K562 (cell line): ENCODE data around the gene RNF2. TPM values are rescaled to one million over a fixed set of nuclear protein-coding genes. Genes with fewer than 3 reads are reported as not detected.

Experiments
- ATAC-seq: fragments of 200-7000 bp; cut with Tn5 transposase; 3 replicates; pipeline ENCODE4 v1.9.1; 2020; ENCODE audit warnings: moderate library complexity
- BruUV-seq: library from RNA; stranded (reverse); fragments of 400-500 nt; replicated peaks from 2 replicates; lab custom pipeline; 2021; lab: Mats Ljungman, UMichigan
- CTCF ChIA-PET: fragments of 300-600 bp; formaldehyde crosslinking; extraction: SDS; loops from one replicate; lab custom pipeline; 2021; ENCODE audit warnings: low intra/inter-chr PET ratio; lab: Yijun Ruan, JAX
- POLR2A ChIA-PET: fragments of 300-600, 350-650 bp; sonication (Branson Sonifier 250); formaldehyde crosslinking; extraction: SDS; loops from one replicate; lab custom pipeline; 2021; ENCODE audit warnings: antibody characterized with exemption, inconsistent platforms; lab: Yijun Ruan, JAX
- DNase-seq, 4 experiments: peaks; one replicate each; pipeline versions ENCODE4 v3.0.0 to v3.0.0-alpha.2; 2011 to 2018; ENCODE audit warnings: low spot score in 3 of 4, mixed read lengths in 3 of 4; ENCODE audit errors: extremely low read depth in 1 of 4
- FAIRE-seq: peaks from 2 replicates; lab custom pipeline; 2011; peaks lifted over from hg19 to GRCh38; lab: Jason Lieb, UNC
- H2AFZ ChIP-seq: 2 replicates; pipeline ENCODE4 v1.6.0; 2011; ENCODE audit warnings: low read depth, low read length, control low read depth, inconsistent platforms
- H3K27ac ChIP-seq: fragments of 200-600 bp; 3 replicates; pipeline ENCODE4 v1.8.0; 2011; ENCODE audit warnings: low read depth, mild to moderate bottlenecking, control low read depth, inconsistent platforms, low read length, moderate library complexity, mixed read lengths; ENCODE audit errors: extremely low read depth
- H3K27me3 ChIP-seq, 2 experiments: fragments of 300-600 bp in 1 of 2; 2 replicates in 1 of 2; 3 replicates in 1 of 2; pipeline versions ENCODE4 v1.6.0 to v1.8.0; 2011; ENCODE audit warnings: inconsistent platforms in 2 of 2, low read length in 2 of 2, mild to moderate bottlenecking in 1 of 2, mixed read lengths in 1 of 2, moderate library complexity in 1 of 2; ENCODE audit not compliant: control insufficient read depth in 2 of 2, insufficient read depth in 2 of 2
- H3K36me3 ChIP-seq: fragments of 300-600 bp; 3 replicates; pipeline ENCODE4 v1.8.0; 2011; ENCODE audit warnings: mild to moderate bottlenecking, low read length, inconsistent platforms; ENCODE audit not compliant: control insufficient read depth, insufficient read depth
- H3K4me1 ChIP-seq, 2 experiments: fragments of 200-600 bp in 1 of 2; replicated peaks in 1 of 2; 2 replicates in 1 of 2; 3 replicates in 1 of 2; pipeline versions ENCODE4 v1.5.1 to v1.8.0; 2011; ENCODE audit warnings: inconsistent platforms in 2 of 2, low read length in 2 of 2, mild to moderate bottlenecking in 1 of 2, mixed read lengths in 1 of 2, moderate library complexity in 1 of 2; ENCODE audit not compliant: control insufficient read depth in 2 of 2, insufficient read depth in 2 of 2
- H3K4me2 ChIP-seq: 2 replicates; pipeline ENCODE4 v1.6.1; 2011; ENCODE audit warnings: low read length, control low read depth, inconsistent platforms, mixed read lengths; ENCODE audit not compliant: insufficient read depth
- H3K4me3 ChIP-seq: fragments of 200-600 bp; sonication (generic), shearing (Covaris generic); 2 replicates; pipeline ENCODE4 v1.5.1; 2016; ENCODE audit warnings: control low read depth, inconsistent platforms
- H3K79me2 ChIP-seq: fragments of 200-600 bp; 3 replicates; pipeline ENCODE4 v1.8.0; 2011; ENCODE audit warnings: low read length, inconsistent platforms; ENCODE audit not compliant: control insufficient read depth, insufficient read depth
- H3K9ac ChIP-seq, 2 experiments: 2 replicates each; pipeline versions ENCODE4 v1.6.0 to v1.6.1; 2011; ENCODE audit warnings: low read depth in 2 of 2, low read length in 2 of 2, control low read depth in 1 of 2, inconsistent platforms in 1 of 2, mild to moderate bottlenecking in 1 of 2, mixed read lengths in 1 of 2; ENCODE audit not compliant: insufficient read depth in 1 of 2
- H3K9me1 ChIP-seq: one replicate; pipeline ENCODE4 v1.6.0; 2011; ENCODE audit warnings: inconsistent platforms, mild to moderate bottlenecking, low read length, moderate library complexity; ENCODE audit not compliant: control insufficient read depth, insufficient read depth
- H3K9me3 ChIP-seq: replicated peaks from 2 replicates; pipeline ENCODE4 v1.5.1; 2011; ENCODE audit warnings: low read depth, low read length, inconsistent platforms; ENCODE audit not compliant: control insufficient read depth, insufficient read depth
- H4K20me1 ChIP-seq: replicated peaks from 2 replicates; pipeline ENCODE4 v1.6.1; 2011; ENCODE audit warnings: low read length, inconsistent platforms, mixed read lengths; ENCODE audit not compliant: control insufficient read depth, insufficient read depth
- BRD9 ChIP-seq: fragments of 450-650 bp; IDR thresholded peaks from 2 replicates; pipeline ENCODE4 v1.6.1; 2018; ENCODE audit warnings: low read depth; ENCODE audit not compliant: partially characterized antibody
- E2F5 ChIP-seq: sonication (generic); formaldehyde crosslinking; IDR thresholded peaks from 2 replicates; pipeline ENCODE4 v1.8.0; 2022; ENCODE audit warnings: mild to moderate bottlenecking, missing genetic modification reagents
- ETV1 ChIP-seq: fragments of 450-650 bp; conservative IDR thresholded peaks from 2 replicates; pipeline ENCODE4 v1.6.1; 2016; ENCODE audit warnings: missing genetic modification characterization, control low read depth, low read depth, missing compliant biosample characterization
- FOXO4 ChIP-seq: fragments of 450-650 bp; formaldehyde crosslinking; IDR thresholded peaks from 2 replicates; pipeline ENCODE4 v1.4.0; 2020; ENCODE audit warnings: mild to moderate bottlenecking, moderate library complexity
- HDAC1 ChIP-seq, 2 experiments: fragments of 450-650 bp; IDR thresholded peaks; 2 replicates each; pipeline ENCODE4 v1.6.1; 2016 to 2017; ENCODE audit warnings: inconsistent platforms in 1 of 2, mild to moderate bottlenecking in 1 of 2, moderate library complexity in 1 of 2
- MAFK ChIP-seq: IDR thresholded peaks from 2 replicates; pipeline ENCODE4 v1.6.1; 2011; ENCODE audit warnings: low read length, improper control_type of control experiment
- PCBP1 ChIP-seq: fragments of 200-400 bp; formaldehyde crosslinking; IDR thresholded peaks from 2 replicates; pipeline ENCODE4 v1.6.1; 2018; ENCODE audit warnings: mild to moderate bottlenecking, low read depth, low read length; ENCODE audit not compliant: poor library complexity, severe bottlenecking
- TCF7 ChIP-seq: sonication (generic); IDR thresholded peaks from 2 replicates; pipeline ENCODE4 v1.6.1; 2016; ENCODE audit warnings: antibody characterized with exemption, borderline replicate concordance
- ZNF512 ChIP-seq: IDR thresholded peaks from 2 replicates; pipeline ENCODE4 v1.6.1; 2016; ENCODE audit warnings: missing genetic modification characterization, missing compliant biosample characterization
- WGBS: fragments of 100-300 bp; shearing (Covaris generic); methylation state at CpG from one replicate; pipeline ENCODE4 v1.1.6; 2016; ENCODE audit warnings: low coverage, mixed read lengths; ENCODE audit not compliant: insufficient coverage; ENCODE audit errors: missing lambda C conversion rate; 5-methylcytosine and 5-hydroxymethylcytosine counted together
- in situ Hi-C: fragments of 300-500 bp; cut with MboI; formaldehyde crosslinking; loops from 4 replicates; pipeline ENCODE4 v1.15.0; 2018; ENCODE audit warnings: inconsistent platforms, mixed read lengths
- intact Hi-C: fragments of 100-400 bp; cut with micrococcal nuclease; formaldehyde crosslinking; loops from 2 replicates; pipeline ENCODE4 v1.14.2; 2022
- polyA plus RNA-seq, 8 experiments: library from polyadenylated mRNA; depleted of rRNA in 4 of 8; stranded (reverse) in 5 of 8; unstranded in 3 of 8; fragments of >200 nt; fragmentation: Nextera tagmentation in 2 of 8; fragmentation: Illumina TruSeq in 1 of 8; extraction: Ambion mirVana in 2 of 8; extraction: Trizol in 1 of 8; gene quantifications; 2 replicates each; pipeline versions ENCODE4 v1.2.1 to v1.2.3, GENCODE V29; 2011 to 2014; ENCODE audit warnings: inconsistent platforms in 1 of 8, missing spikeins in 1 of 8
- total RNA-seq, 7 experiments: library from RNA; depleted of rRNA in 6 of 7; stranded (reverse); fragments of >200 nt in 6 of 7; fragmentation: Illumina TruSeq in 2 of 7; extraction: Trizol in 2 of 7; gene quantifications; 2 replicates each; pipeline versions ENCODE4 v1.2.1 to v1.2.3, GENCODE V29; 2011 to 2021; ENCODE audit warnings: low replicate concordance in 1 of 7
- TF ChIP-seq, protein P1 (sequence below): fragments of 450-650 bp; formaldehyde crosslinking; IDR thresholded peaks from 2 replicates; pipeline ENCODE4 v1.4.0; 2020; ENCODE audit warnings: mild to moderate bottlenecking
- TF ChIP-seq, protein P2 (sequence below): fragments of 250-450 bp; sonication (Bioruptor Pico); IDR thresholded peaks from 2 replicates; pipeline ENCODE4 v1.4.0; 2020; ENCODE audit warnings: mild to moderate bottlenecking
- TF ChIP-seq, protein P3 (sequence below): IDR thresholded peaks from 3 replicates; pipeline ENCODE4 v1.6.1; 2011; ENCODE audit warnings: borderline replicate concordance, mild to moderate bottlenecking, moderate library complexity; ENCODE audit not compliant: insufficient read length; ENCODE audit errors: extremely low read depth

The RNF2 gene
- total and polyA plus RNA-seq, 9 of the 15 experiments (the other 6 are each of a cell fraction or from before 2014, with no cell fraction given), result 7.1 to 66.5 (median 32.9) TPM

- no peak for FAIRE-seq
- Histone ChIP-seq H2AFZ (no peak overlapping the region), H4K20me1 (no peaks in the 10 kb centered on the region), H3K9me1 (no peaks in the 10 kb centered on the region), H3K4me3 (no peak overlapping the region), H3K9me3 (no peaks in the 10 kb centered on the region), H3K27ac (no peak overlapping the region), H3K4me2 (no peak overlapping the region), H3K4me1 (peaks cover 0 to 25% of the 10 kb centered on the region in 2 experiments; a peak in 3 of 5 replicates), H3K9ac (no peak overlapping the region), H3K36me3 (no peaks in the 10 kb centered on the region), H3K79me2 (no peaks in the 10 kb centered on the region), H3K27me3 (no peaks in the 10 kb centered on the region)
- POLR2A ChIA-PET, result interaction anchor here (0.7 to 1.1 kb wide), 4 partner anchors 9 to 1414 kb away, joined by 3 read pairs; no protein-coding TSS in a partner anchor
- intact Hi-C loops, result no loop called here
- no TSS peak for BruUV-seq
- DNase-seq, result no peak
- in situ Hi-C loops, result no loop called here
- CTCF ChIA-PET, result no interaction called here
- ATAC-seq, result no peak
- 25% methylated on average over 3 of the region's 3 CpGs for WGBS
- TF ChIP-seq ZNF512 (tag) (no peak), ETV1 (tag) (no peak), FOXO4 (CRISPR knock-in tag) (no peak), HDAC1 (IDR thresholded peaks at IDR 0.05) (no peak), BRD9 (no peak), MAFK (no peak), PCBP1 (no peak), E2F5 (no peak), TCF7 (no peak)
- TF ChIP-seq, protein P1, sequence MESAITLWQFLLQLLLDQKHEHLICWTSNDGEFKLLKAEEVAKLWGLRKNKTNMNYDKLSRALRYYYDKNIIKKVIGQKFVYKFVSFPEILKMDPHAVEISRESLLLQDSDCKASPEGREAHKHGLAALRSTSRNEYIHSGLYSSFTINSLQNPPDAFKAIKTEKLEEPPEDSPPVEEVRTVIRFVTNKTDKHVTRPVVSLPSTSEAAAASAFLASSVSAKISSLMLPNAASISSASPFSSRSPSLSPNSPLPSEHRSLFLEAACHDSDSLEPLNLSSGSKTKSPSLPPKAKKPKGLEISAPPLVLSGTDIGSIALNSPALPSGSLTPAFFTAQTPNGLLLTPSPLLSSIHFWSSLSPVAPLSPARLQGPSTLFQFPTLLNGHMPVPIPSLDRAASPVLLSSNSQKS (CRISPR knock-in tag), result no peak
- TF ChIP-seq, protein P2, sequence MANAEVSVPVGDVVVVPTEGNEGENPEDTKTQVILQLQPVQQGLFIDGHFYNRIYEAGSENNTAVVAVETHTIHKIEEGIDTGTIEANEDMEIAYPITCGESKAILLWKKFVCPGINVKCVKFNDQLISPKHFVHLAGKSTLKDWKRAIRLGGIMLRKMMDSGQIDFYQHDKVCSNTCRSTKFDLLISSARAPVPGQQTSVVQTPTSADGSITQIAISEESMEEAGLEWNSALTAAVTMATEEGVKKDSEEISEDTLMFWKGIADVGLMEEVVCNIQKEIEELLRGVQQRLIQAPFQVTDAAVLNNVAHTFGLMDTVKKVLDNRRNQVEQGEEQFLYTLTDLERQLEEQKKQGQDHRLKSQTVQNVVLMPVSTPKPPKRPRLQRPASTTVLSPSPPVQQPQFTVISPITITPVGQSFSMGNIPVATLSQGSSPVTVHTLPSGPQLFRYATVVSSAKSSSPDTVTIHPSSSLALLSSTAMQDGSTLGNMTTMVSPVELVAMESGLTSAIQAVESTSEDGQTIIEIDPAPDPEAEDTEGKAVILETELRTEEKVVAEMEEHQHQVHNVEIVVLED (CRISPR knock-in tag), result no peak
- TF ChIP-seq, protein P3, sequence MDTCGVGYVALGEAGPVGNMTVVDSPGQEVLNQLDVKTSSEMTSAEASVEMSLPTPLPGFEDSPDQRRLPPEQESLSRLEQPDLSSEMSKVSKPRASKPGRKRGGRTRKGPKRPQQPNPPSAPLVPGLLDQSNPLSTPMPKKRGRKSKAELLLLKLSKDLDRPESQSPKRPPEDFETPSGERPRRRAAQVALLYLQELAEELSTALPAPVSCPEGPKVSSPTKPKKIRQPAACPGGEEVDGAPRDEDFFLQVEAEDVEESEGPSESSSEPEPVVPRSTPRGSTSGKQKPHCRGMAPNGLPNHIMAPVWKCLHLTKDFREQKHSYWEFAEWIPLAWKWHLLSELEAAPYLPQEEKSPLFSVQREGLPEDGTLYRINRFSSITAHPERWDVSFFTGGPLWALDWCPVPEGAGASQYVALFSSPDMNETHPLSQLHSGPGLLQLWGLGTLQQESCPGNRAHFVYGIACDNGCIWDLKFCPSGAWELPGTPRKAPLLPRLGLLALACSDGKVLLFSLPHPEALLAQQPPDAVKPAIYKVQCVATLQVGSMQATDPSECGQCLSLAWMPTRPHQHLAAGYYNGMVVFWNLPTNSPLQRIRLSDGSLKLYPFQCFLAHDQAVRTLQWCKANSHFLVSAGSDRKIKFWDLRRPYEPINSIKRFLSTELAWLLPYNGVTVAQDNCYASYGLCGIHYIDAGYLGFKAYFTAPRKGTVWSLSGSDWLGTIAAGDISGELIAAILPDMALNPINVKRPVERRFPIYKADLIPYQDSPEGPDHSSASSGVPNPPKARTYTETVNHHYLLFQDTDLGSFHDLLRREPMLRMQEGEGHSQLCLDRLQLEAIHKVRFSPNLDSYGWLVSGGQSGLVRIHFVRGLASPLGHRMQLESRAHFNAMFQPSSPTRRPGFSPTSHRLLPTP, result no peak
These were observed 30.4 kb upstream of the RNF2 start for GRCh38 chr1:185014941-185015340.
